Measurements from ENCODE around the gene ITGA8. TPM values are rescaled to one million over a fixed set of nuclear protein-coding genes. Genes with fewer than 3 reads are reported as not detected.
A peak's percentile ranks its signal among the peaks of the same experiment; 100 is the strongest.
"Not testable (repeated sequence)": the region's sequence is repeated elsewhere in the genome, so short reads cannot be mapped to it uniquely, and the experiment has no call there.

ITGA8 gene
- total RNA-seq: 1.7 TPM
- long read RNA-seq, partial matches to known transcripts: 3 of 4 reads
- long read RNA-seq, other reads (novel, unspliced or antisense): 1 of 4 reads

GRCh38 chr10:15719899-15720634 lies at the start of gene ITGA8:
Gene ITGA8 (minus strand): TSS chr10:15719922. CDS start chr10:15719771, 151 bp downstream.
- intact Hi-C loops (cut with micrococcal nuclease): no loop called here
- peaks cover 59% of the 10 kb centered on the region for H3K27me3 ChIP-seq (ENCODE audit: low read depth)
- H3K9me3 ChIP-seq (replicated peaks): no peaks in the 10 kb centered on the region
- TF ChIP-seq CTCF (IDR thresholded peaks at IDR 0.05; ENCODE audit: borderline replicate concordance): peak; percentile 50
- H3K4me1 ChIP-seq: peaks cover 18% of the 10 kb centered on the region
- H3K4me3 ChIP-seq: peak within 1 kb of the TSS; percentile 66
- DNase-seq: no peak
- no peaks in the 10 kb centered on the region for H3K36me3 ChIP-seq
- H3K27ac ChIP-seq (replicated peaks): no peak within 1 kb of the TSS

- Histone ChIP-seq H3K27ac (replicated peaks) (no peak overlapping the region), H3K4me1 (no peaks in the 10 kb centered on the region), H3K4me3 (no peak overlapping the region), H3K9me3 (replicated peaks) (no peaks in the 10 kb centered on the region), H3K36me3 (no peaks in the 10 kb centered on the region), H3K27me3 (ENCODE audit: low read depth) (no peaks in the 10 kb centered on the region)
- no peak for DNase-seq
- intact Hi-C loops (cut with micrococcal nuclease): no loop called here
- no peak for TF ChIP-seq CTCF (IDR thresholded peaks at IDR 0.05; ENCODE audit: borderline replicate concordance)
Observed at GRCh38 chr10:15764892-15765454, 45.3 kb upstream of the ITGA8 start.

GRCh38 chr10:15763006-15763405 lies 43.3 kb upstream of the ITGA8 start:
- no peaks in the 10 kb centered on the region for H3K4me1 ChIP-seq
- intact Hi-C loops (cut with micrococcal nuclease): no loop called here
- no peaks in the 10 kb centered on the region for H3K9me3 ChIP-seq (replicated peaks)
- peak; percentile 29 for DNase-seq
- no peaks in the 10 kb centered on the region for H3K36me3 ChIP-seq
- H3K4me3 ChIP-seq: no peak overlapping the region
- no peak for TF ChIP-seq CTCF (IDR thresholded peaks at IDR 0.05; ENCODE audit: borderline replicate concordance)
- no peak overlapping the region for H3K27ac ChIP-seq (replicated peaks)
- H3K27me3 ChIP-seq (ENCODE audit: low read depth): no peaks in the 10 kb centered on the region

- H3K36me3 ChIP-seq; H3K27me3 ChIP-seq (ENCODE audit: low read depth); H3K27ac ChIP-seq (replicated peaks); DNase-seq; H3K9me3 ChIP-seq (replicated peaks); H3K4me1 ChIP-seq; intact Hi-C loops (cut with micrococcal nuclease); H3K4me3 ChIP-seq: not testable (repeated sequence)
Observed at GRCh38 chr10:15762239-15762638, 42.5 kb upstream of the ITGA8 start.

- DNase-seq; intact Hi-C loops (cut with micrococcal nuclease); H3K4me1 ChIP-seq; H3K9me3 ChIP-seq (replicated peaks); H3K27me3 ChIP-seq (ENCODE audit: low read depth); H3K36me3 ChIP-seq; H3K27ac ChIP-seq (replicated peaks); H3K4me3 ChIP-seq: not testable (repeated sequence)
Observed at GRCh38 chr10:15761224-15761623, 41.5 kb upstream of the ITGA8 start.

- no peaks in the 10 kb centered on the region for H3K4me1 ChIP-seq
- no peaks in the 10 kb centered on the region for H3K9me3 ChIP-seq (replicated peaks)
- no peak overlapping the region for H3K4me3 ChIP-seq
- intact Hi-C loops (cut with micrococcal nuclease): no loop called here
- H3K27ac ChIP-seq (replicated peaks): no peak overlapping the region
- DNase-seq: no peak
- no peaks in the 10 kb centered on the region for H3K27me3 ChIP-seq (ENCODE audit: low read depth)
- H3K36me3 ChIP-seq: no peaks in the 10 kb centered on the region
- TF ChIP-seq CTCF (IDR thresholded peaks at IDR 0.05; ENCODE audit: borderline replicate concordance): no peak
Observed at GRCh38 chr10:15760681-15761080, 41.0 kb upstream of the ITGA8 start.

Data from left ventricle myocardium inferior (tissue), 1 donor.